ENCODE results near the gene PRAME. TPM values are rescaled to one million over a fixed set of nuclear protein-coding genes. Genes with fewer than 3 reads are reported as not detected.
"Not testable (repeated sequence)": the region's sequence is repeated elsewhere in the genome, so short reads cannot be mapped to it uniquely, and the experiment has no call there.

The PRAME gene
- total RNA-seq, 1 experiment from 2014 or later, result 37.7 TPM

- DNase-seq (ENCODE audit: low read depth), result no peak
- in situ Hi-C loops (cut with HindIII; ENCODE audit: low pct_unique_long_range_greater_than_20kb, low sequenced_read_pairs), result loop anchor here (25.0 kb wide), 1 partner anchor 250 kb away; no protein-coding TSS in a partner anchor
Observed at GRCh38 chr22:22587577-22588188, 28.6 kb upstream of the PRAME start.

- no peak for DNase-seq (ENCODE audit: low read depth)
- in situ Hi-C loops (cut with HindIII; ENCODE audit: low pct_unique_long_range_greater_than_20kb, low sequenced_read_pairs), result loop anchor here (25.0 kb wide), 1 partner anchor 247 kb away; no protein-coding TSS in a partner anchor
Observed at GRCh38 chr22:22584722-22585121, 25.7 kb upstream of the PRAME start.

GRCh38 chr22:22583030-22583429, 24.0 kb upstream of the PRAME start:
- in situ Hi-C loops (cut with HindIII; ENCODE audit: low pct_unique_long_range_greater_than_20kb, low sequenced_read_pairs), result loop anchor here (25.0 kb wide), 1 partner anchor 246 kb away; no protein-coding TSS in a partner anchor
- DNase-seq (ENCODE audit: low read depth), result no peak

- in situ Hi-C loops (cut with HindIII; ENCODE audit: low pct_unique_long_range_greater_than_20kb, low sequenced_read_pairs), result loop anchor here (25.0 kb wide), 1 partner anchor 244 kb away; no protein-coding TSS in a partner anchor
- DNase-seq (ENCODE audit: low read depth), result not testable (repeated sequence)
Observed at GRCh38 chr22:22581524-22581923, 22.5 kb upstream of the PRAME start.

DNA sequence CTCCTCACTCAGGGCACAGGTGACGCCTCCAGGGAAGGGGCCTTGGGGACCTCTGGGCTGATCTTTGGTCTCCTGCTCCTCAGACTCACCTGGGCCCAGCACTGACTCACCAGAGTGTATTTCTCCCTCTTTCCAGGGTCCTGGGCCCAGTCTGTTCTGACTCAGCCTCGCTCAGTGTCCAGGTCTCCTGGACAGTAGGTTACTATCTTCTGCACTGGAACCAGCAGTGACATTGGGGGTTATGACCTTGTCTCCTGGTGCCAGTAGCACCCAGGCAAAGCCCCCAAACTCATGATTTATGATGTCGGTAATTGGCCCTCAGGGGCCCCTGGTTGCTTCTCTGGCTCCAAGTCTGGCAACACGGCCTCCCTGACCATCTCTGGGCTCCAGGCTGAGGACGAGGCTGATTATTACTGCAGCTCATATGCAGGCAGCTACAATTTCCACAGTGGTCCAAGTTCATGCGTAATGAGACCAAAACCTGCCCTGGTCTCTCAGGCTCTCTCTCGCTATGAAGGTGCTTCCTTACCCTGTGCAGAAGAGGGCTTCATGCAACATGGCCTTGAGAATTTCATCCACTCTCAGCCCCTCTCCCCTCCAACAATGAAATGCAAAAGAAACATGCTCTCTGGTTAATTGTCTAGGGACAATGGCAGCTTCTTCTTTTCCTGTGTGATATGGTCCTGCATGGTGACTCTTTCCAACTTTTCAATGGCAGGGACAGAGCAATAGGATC, 21.0 kb upstream of the PRAME start:
- in situ Hi-C loops (cut with HindIII; ENCODE audit: low pct_unique_long_range_greater_than_20kb, low sequenced_read_pairs), result loop anchor here (25.0 kb wide), 1 partner anchor 243 kb away; no protein-coding TSS in a partner anchor

GRCh38 chr22:22578702-22579424, 19.8 kb upstream of the PRAME start:
- peak; percentile 82 for DNase-seq (ENCODE audit: low read depth)
- in situ Hi-C loops (cut with HindIII; ENCODE audit: low pct_unique_long_range_greater_than_20kb, low sequenced_read_pairs), result loop anchor here (25.0 kb wide), 1 partner anchor 242 kb away; no protein-coding TSS in a partner anchor

More for the DNA sequence above, 21.0 kb upstream of the PRAME start:
- DNase-seq (ENCODE audit: low read depth), result no peak

- in situ Hi-C loops (cut with HindIII; ENCODE audit: low pct_unique_long_range_greater_than_20kb, low sequenced_read_pairs), result loop anchor here (25.0 kb wide), 1 partner anchor 240 kb away; no protein-coding TSS in a partner anchor
- DNase-seq (ENCODE audit: low read depth), result no peak
Observed at GRCh38 chr22:22576989-22577427, 17.9 kb upstream of the PRAME start.

GRCh38 chr22:22576244-22576988, 17.4 kb upstream of the PRAME start:
- peak; percentile 49 for DNase-seq (ENCODE audit: low read depth)
- in situ Hi-C loops (cut with HindIII; ENCODE audit: low pct_unique_long_range_greater_than_20kb, low sequenced_read_pairs), result loop anchor here (25.0 kb wide), 1 partner anchor 239 kb away; no protein-coding TSS in a partner anchor

DNA sequence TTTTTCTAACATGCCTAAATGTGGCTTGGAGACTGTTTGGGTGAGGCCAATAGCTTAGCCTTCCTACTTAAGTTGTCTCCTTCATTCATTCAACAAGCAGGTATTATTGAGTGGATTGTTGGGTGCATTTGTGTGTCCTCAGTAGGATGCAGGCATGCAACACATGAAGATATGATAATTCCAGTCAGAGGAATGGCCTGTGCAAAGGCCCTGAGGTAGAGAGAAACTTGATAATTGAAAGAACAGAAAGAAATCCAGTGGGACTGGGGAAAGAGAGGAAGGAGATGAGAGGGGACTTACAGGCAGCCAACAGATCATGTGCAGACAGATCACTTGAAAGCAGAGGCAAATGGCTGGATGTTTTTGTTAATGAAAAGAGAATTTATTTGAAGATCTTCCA, 15.3 kb upstream of the PRAME start:
- in situ Hi-C loops (cut with HindIII; ENCODE audit: low pct_unique_long_range_greater_than_20kb, low sequenced_read_pairs), result no loop called here
- DNase-seq (ENCODE audit: low read depth), result no peak

DNA sequence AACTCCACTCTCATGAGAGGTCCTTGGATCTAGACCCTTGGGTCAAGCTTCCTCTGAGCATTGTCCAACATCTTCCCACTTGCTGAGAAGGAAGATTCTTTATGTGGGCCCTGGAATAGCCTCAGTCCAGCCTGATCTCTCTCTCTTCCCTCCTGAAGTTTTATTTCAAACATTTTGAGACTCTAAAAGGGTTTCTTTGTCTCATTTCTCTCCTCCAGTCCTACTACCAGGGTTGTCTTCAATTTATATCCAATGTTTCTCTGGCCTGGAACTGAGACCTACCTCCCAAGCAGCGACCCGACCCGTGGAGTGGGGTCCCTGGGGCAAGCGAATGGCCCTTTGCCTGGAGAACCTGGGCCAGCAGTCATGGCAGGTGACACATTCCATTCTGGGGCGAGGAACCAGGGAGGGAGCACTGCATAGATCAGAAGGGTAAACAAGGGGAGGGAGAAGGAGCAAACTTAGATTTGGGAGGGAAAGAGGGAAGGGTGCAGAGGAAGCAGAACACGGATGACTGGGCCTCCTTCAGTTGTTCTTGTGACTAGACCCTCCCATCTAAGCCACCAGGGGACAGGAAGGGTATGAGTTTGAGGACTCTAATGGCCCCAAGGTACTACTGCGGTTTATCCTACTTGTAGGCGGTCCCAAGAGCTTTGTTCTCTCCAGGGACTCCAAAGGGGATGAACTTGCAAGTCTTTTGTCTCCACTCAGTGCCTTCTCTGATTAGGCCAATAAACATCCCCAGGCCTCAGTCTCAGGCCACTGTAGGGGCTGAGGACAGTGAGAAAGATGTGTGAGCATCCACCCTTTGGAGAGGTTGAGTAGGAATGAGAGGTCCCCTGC, 14.2 kb upstream of the PRAME start:
- no peak for DNase-seq (ENCODE audit: low read depth)
- in situ Hi-C loops (cut with HindIII; ENCODE audit: low pct_unique_long_range_greater_than_20kb, low sequenced_read_pairs), result no loop called here

DNA sequence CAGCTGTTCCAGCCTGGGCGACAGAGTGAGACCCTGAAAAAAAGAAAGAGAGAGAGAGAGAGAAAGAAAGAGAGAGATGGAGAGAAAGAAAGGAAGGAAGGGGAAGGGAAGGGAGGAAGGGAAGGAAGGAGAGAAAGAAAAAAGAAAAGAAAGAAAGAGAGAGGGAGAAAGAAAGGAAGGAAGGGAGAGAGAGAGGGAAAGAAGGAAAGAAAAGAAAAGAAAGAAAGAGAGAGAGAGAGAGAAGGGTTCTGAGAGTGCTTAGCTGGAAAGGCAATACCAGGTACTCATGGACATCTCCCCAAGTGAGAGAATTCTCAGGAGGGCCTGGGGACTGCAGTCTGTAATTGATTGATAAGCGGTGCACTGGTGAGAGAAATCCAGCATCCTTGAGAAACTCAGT, 12.8 kb upstream of the PRAME start:
- in situ Hi-C loops (cut with HindIII; ENCODE audit: low pct_unique_long_range_greater_than_20kb, low sequenced_read_pairs), result no loop called here
- no peak for DNase-seq (ENCODE audit: low read depth)

DNA sequence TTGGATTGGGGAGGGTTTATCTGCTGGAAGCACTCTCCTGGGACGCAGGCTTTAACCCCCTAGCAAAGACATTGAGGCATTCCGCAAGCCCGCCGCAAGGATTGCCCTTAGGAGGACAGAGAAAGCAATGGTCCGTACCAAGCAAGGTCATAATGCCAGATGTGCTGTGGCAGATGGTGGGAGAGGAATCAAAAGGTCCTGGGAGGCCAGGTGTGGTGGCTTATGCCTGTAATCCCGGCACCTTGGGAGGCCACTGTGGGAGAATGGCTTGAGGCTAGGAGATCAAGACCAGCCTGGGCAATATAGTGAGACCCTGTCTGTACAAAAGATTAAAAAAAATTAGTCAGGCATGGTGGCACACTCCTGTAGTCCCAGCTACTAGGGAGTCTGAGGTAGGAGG, 12.4 kb upstream of the PRAME start:
- in situ Hi-C loops (cut with HindIII; ENCODE audit: low pct_unique_long_range_greater_than_20kb, low sequenced_read_pairs), result no loop called here
- no peak for DNase-seq (ENCODE audit: low read depth)

- DNase-seq (ENCODE audit: low read depth), result no peak
- in situ Hi-C loops (cut with HindIII; ENCODE audit: low pct_unique_long_range_greater_than_20kb, low sequenced_read_pairs), result no loop called here
Observed at GRCh38 chr22:22569218-22569617, 10.2 kb upstream of the PRAME start.

DNA sequence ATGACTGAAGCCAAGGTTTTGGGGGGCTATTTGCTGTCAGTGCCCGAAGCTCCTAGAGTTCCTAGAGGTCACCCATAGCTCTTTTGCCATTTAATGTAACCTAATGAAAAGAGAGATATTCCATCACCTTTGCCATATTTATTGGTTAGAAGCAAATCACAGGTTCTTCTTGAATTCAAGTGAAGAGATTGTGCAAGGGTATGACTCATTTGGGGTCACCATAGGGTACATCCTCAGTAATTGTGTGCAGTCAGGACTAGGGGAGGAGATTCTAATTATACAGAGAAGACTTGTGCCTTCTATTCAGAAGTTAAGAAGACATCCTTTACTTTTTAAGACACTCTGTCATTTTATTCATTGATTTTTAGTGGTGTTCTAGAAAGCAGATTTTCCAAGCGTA, 6.9 kb upstream of the PRAME start:
- in situ Hi-C loops (cut with HindIII; ENCODE audit: low pct_unique_long_range_greater_than_20kb, low sequenced_read_pairs), result no loop called here
- DNase-seq (ENCODE audit: low read depth), result no peak

DNA sequence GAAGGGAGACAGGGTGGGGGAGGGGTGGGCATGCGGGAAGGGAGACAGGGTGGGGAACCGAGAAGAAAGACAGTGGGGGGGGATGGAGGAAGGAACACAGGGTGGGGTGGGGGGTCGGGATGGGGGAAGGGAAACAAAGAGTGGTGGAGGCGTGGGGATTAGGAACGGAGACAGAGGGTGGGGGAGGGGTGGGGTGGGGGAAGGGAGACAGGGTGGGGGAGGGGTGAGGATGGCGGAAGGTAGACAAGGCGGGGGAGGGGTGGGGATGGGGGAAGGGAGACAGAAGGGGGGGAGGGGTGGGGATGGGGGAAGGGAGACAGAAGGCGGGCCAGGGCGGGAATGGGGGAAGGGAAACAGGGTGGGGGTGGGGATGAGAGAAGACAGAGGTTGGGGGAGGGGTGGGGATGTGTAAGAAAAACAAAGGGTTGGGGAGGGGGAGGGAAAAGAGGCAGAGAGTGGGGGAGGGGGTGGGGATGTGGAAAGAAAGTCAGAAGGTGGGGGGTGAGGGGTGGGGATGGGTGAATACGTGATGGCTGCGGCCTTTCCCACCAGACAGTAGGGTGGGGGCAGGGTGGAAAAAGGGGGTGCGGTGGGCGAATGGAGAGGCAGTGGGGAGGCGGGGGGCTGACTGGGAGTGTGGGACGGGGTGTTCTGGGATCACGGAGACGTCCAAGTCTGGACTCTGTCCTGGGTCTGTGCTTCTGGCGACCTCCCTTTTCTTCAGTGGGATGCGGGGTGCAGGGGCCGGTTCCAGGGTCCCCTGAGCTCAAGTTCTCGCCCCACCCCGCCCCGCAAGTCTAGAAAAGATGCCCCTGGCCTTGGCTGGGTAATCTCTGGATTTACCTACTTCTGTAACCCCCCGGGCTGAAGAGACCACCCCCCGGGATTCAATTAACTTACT, 744 bp downstream of the PRAME start:
- in situ Hi-C loops (cut with HindIII; ENCODE audit: low pct_unique_long_range_greater_than_20kb, low sequenced_read_pairs), result no loop called here

More for the DNA sequence above, 744 bp downstream of the PRAME start:
- DNase-seq (ENCODE audit: low read depth), result no peak

Data from Caki2 (cell line).